Heart left ventricle (tissue), 16 donors: Measurements from ENCODE around the gene DYNC1LI1. TPM values are rescaled to one million over a fixed set of nuclear protein-coding genes. Genes with fewer than 3 reads are reported as not detected.

Experiments
- ATAC-seq, 4 donors: fragments of 200-7000 bp; cut with Tn5 transposase; one replicate each; pipeline ENCODE4 v1.9.1; 2020 to 2022; ENCODE audit warnings: moderate library complexity in 4 of 4, mild to moderate bottlenecking in 3 of 4, moderate number of reproducible peaks in 1 of 4
- DNase-seq, 5 donors: peaks; one replicate each; pipeline ENCODE4 v3.0.0-alpha.2; 2020
- H3K27ac ChIP-seq, 12 donors: fragments of 200-600 bp; sonication (generic) in 4 of 12; one replicate each; pipeline versions ENCODE4 v1.5.0 to v1.8.0; 2016 to 2022; ENCODE audit warnings: mild to moderate bottlenecking in 2 of 12
- H3K27me3 ChIP-seq, 9 donors: fragments of 200-600 bp; sonication (generic) in 2 of 9; one replicate each; pipeline versions ENCODE4 v1.5.1 to v1.8.0; 2016 to 2022; ENCODE audit warnings: mild to moderate bottlenecking in 3 of 9
- H3K36me3 ChIP-seq, 9 donors: fragments of 200-600 bp; sonication (generic) in 2 of 9; one replicate each; pipeline versions ENCODE4 v1.5.0 to v1.8.0; 2018 to 2022; ENCODE audit warnings: mild to moderate bottlenecking in 2 of 9
- H3K4me1 ChIP-seq, 12 donors: fragments of 200-600 bp; sonication (generic) in 4 of 12; one replicate each; pipeline versions ENCODE4 v1.5.0 to v1.8.0; 2016 to 2022; ENCODE audit warnings: mild to moderate bottlenecking in 3 of 12
- H3K4me3 ChIP-seq, 12 donors: fragments of 200-600 bp; sonication (generic) in 4 of 12; one replicate each; pipeline versions ENCODE4 v1.5.0 to v1.8.0; 2017 to 2022; ENCODE audit warnings: mild to moderate bottlenecking in 9 of 12, moderate library complexity in 4 of 12
- H3K9me3 ChIP-seq, 12 donors: fragments of 200-600 bp; sonication (generic) in 4 of 12; one replicate each; pipeline versions ENCODE4 v1.5.0 to v1.8.0; 2016 to 2022; ENCODE audit warnings: mild to moderate bottlenecking in 1 of 12
- CTCF ChIP-seq, 12 donors: fragments of 200-600 bp; sonication (generic) in 4 of 12; IDR thresholded peaks; one replicate each; pipeline versions ENCODE4 v1.5.0 to v1.8.0; 2018 to 2022; ENCODE audit warnings: antibody characterized with exemption in 12 of 12, mild to moderate bottlenecking in 5 of 12
- POLR2A ChIP-seq, 2 donors: fragments of 450-650 bp; IDR thresholded peaks; one replicate each; pipeline ENCODE4 v1.6.1; 2017; ENCODE audit warnings: antibody characterized with exemption in 2 of 2, mild to moderate bottlenecking in 2 of 2, moderate library complexity in 2 of 2
- WGBS, 4 donors: extraction: QIAGEN DNeasy Blood & Tissue Kit in 2 of 4; methylation state at CpG; one replicate each; pipeline versions ENCODE4 v1.1.5 to v1.1.7; 2013 to 2018; 5-methylcytosine and 5-hydroxymethylcytosine counted together
- intact Hi-C, 10 donors: fragments of 100-400 bp; cut with DNase I; formaldehyde crosslinking; loops; one replicate each; pipeline versions ENCODE4 v1.11.1 to v1.14.2; 2022
- polyA plus RNA-seq, 2 donors: library from polyadenylated mRNA; stranded (reverse); fragments of 200-250 nt; gene quantifications; one replicate each; pipeline ENCODE4 v1.2.3, GENCODE V29; 2013
- total RNA-seq, 9 donors: library from RNA; depleted of rRNA in 2 of 9; stranded (reverse); fragments of >200 nt in 2 of 9; fragmentation: NEBNext Ultra II Directional in 3 of 9; extraction: Animal tissue kit (Norgen Biotek cat#: 25700) in 3 of 9; gene quantifications; one replicate each; pipeline versions ENCODE4 v1.1.0 to v1.2.4, GENCODE V29; 2016 to 2023
- donor health status: ischemic (EF 13 %, LVEDD 7.1; RV severe dilation, severe dysfunction).
- donor health status: healthy with polysubstance abuse.
- donor health status: DM: no; HTN: yes; CAD: no.
- donor health status: DM: no; HTN: no; CAD: no.
- donor health status: ischemic (EF 25% LVEDD 6.9; RV normal size, moderate dysfunction).
- donor health status: ischemic (EF 25% LVEDD 5.7; RV mildly dilated, moderate dysfunction).
- donor health status: healthy.
- donor health status: DM: yes; HTN: yes; CAD: no.
- donor health status: ischemic (EF 35%, LVEDD 5.7; RV mildly dilated, moderate dysfunction).
- donor health status: nonischemic (EF 11% LVEDD 7.7; RV severe dilation, severe dysfunction).
- donor health status: DM: yes; HTN: yes; CAD: no.
- donor health status: PGD.
- donor health status: ischemic (EF 29% LVEDD 5.4; RV normal size, mild dysfunction).
- donor health status: nonischemic (EF 23%, LVEDD 6.1; RV moderate dilation, normal function).

Gene DYNC1LI1
- total and polyA plus RNA-seq, 11 donors = 28.8 to 65.0 (median 55.9) TPM

- no peaks in the 10 kb centered on the region for H3K9me3 ChIP-seq
- peak overlapping the region; percentile 43 to 99 (median 91) for H3K4me3 ChIP-seq
- H3K4me1 ChIP-seq = peaks cover 0 to 47% (median 14%) of the 10 kb centered on the region in 12 donors
- DNase-seq = no peak
- no peaks in the 10 kb centered on the region for H3K27me3 ChIP-seq
- WGBS, 4 donors = 0 to 2% (median 1%) methylated on average over 6 of the region's 6 CpGs
- H3K36me3 ChIP-seq = peaks cover 0 to 9% (median 0%) of the 10 kb centered on the region in 9 donors
- intact Hi-C loops = loop anchor here in 4 of 10 donors (10.0 kb wide), 2 partner anchors 72 to 432 kb away; partner anchors contain the start of gene DYNC1LI1 (in 3 of the 4)
- TF ChIP-seq POLR2A (IDR thresholded peaks at IDR 0.05) (no peak), CTCF (IDR thresholded peaks at IDR 0.05) (no peak)
- H3K27ac ChIP-seq = peak overlapping the region; percentile 87 to 99 (median 98)
- no peak for ATAC-seq
Observed at GRCh38 chr3:32502946-32503286, 67.7 kb downstream of the DYNC1LI1 start.

GRCh38 chr3:32502118-32502945, 68.3 kb downstream of the DYNC1LI1 start, which contains the start of gene CMTM6:
TSS of gene CMTM6 (minus strand) at chr3:32502852. CDS start at chr3:32502745, 107 bp downstream.
- intact Hi-C loops = loop anchor here in 4 of 10 donors (10.0 kb wide), 2 partner anchors 72 to 432 kb away; partner anchors contain the start of gene DYNC1LI1 (in 3 of the 4)
- ATAC-seq = peak; percentile 69 to 96 (median 95)

GRCh38 chr3:32501783-32502117, 68.9 kb downstream of the DYNC1LI1 start:
- Histone ChIP-seq H3K4me3 (peak overlapping the region; percentile 43 to 99 (median 91)), H3K27me3 (no peaks in the 10 kb centered on the region), H3K9me3 (no peaks in the 10 kb centered on the region), H3K27ac (peak overlapping the region; percentile 87 to 99 (median 98)), H3K36me3 (peaks cover 0 to 9% (median 0%) of the 10 kb centered on the region in 9 donors), H3K4me1 (peaks cover 0 to 57% (median 14%) of the 10 kb centered on the region in 12 donors)
- 10 to 13% (median 11%) methylated on average over 4 of the region's 4 CpGs for WGBS, 4 donors
- intact Hi-C loops = loop anchor here in 4 of 10 donors (10.0 kb wide), 2 partner anchors 73 to 433 kb away; partner anchors contain the start of gene DYNC1LI1 (in 3 of the 4)
- ATAC-seq = no peak
- no peak for DNase-seq
- TF ChIP-seq POLR2A (IDR thresholded peaks at IDR 0.05) = no peak
- TF ChIP-seq CTCF (IDR thresholded peaks at IDR 0.05) = no peak

More at GRCh38 chr3:32502118-32502945, 68.3 kb downstream of the DYNC1LI1 start, which contains the start of gene CMTM6:
- no peaks in the 10 kb centered on the region for H3K27me3 ChIP-seq
- H3K36me3 ChIP-seq = peaks cover 0 to 9% (median 0%) of the 10 kb centered on the region in 9 donors
- H3K27ac ChIP-seq = peak within 1 kb of the TSS; percentile 87 to 99 (median 98)
- peak; percentile 87 to 91 (median 89) for DNase-seq
- peaks cover 0 to 53% (median 14%) of the 10 kb centered on the region in 12 donors for H3K4me1 ChIP-seq
- no peaks in the 10 kb centered on the region for H3K9me3 ChIP-seq
- peak within 1 kb of the TSS; percentile 43 to 99 (median 91) for H3K4me3 ChIP-seq
- 0 to 1% (median 0%) methylated on average over 26 to 61 of the region's 61 CpGs for WGBS, 4 donors
- TF ChIP-seq POLR2A (IDR thresholded peaks at IDR 0.05) (peak; percentile 53 to 57), CTCF (IDR thresholded peaks at IDR 0.05) (no peak)
